ENCODE data around the gene NR1I3.

The NR1I3 gene

GRCh38 chr1:161219078-161219892, 18.7 kb downstream of the NR1I3 start:
- DNase-seq (ENCODE audit: low read depth in 2 of 3, low spot score in 2 of 3): no peak

GRCh38 chr1:161218301-161219077, 19.5 kb downstream of the NR1I3 start:
- no peak for DNase-seq (ENCODE audit: low read depth in 2 of 3, low spot score in 2 of 3)

GRCh38 chr1:161217831-161218230, 20.2 kb downstream of the NR1I3 start:
- DNase-seq (ENCODE audit: low read depth in 2 of 3, low spot score in 2 of 3): no peak

- DNase-seq (ENCODE audit: low read depth in 2 of 3, low spot score in 2 of 3): no peak
Observed at GRCh38 chr1:161216945-161217712, 20.9 kb downstream of the NR1I3 start.

- DNase-seq (ENCODE audit: low read depth in 2 of 3, low spot score in 2 of 3): no peak
Observed at GRCh38 chr1:161215076-161215475, 22.9 kb downstream of the NR1I3 start, which contains the start of gene FCER1G. Gene FCER1G, plus strand, starts transcription at chr1:161215295. Its CDS starts 27 bp downstream, at chr1:161215322.

- no peak for DNase-seq (ENCODE audit: low read depth in 2 of 3, low spot score in 2 of 3)
Observed at GRCh38 chr1:161214369-161214768, 23.6 kb downstream of the NR1I3 start.

- DNase-seq (ENCODE audit: low read depth in 2 of 3, low spot score in 2 of 3): peak in 1 of 3 experiments; percentile 45
Observed at GRCh38 chr1:161209790-161210409, 28.1 kb downstream of the NR1I3 start.

- no peak for DNase-seq (ENCODE audit: low read depth in 2 of 3, low spot score in 2 of 3)
Observed at GRCh38 chr1:161207173-161207572, 30.8 kb downstream of the NR1I3 start.

GRCh38 chr1:161206411-161207140, 31.4 kb downstream of the NR1I3 start:
- DNase-seq (ENCODE audit: low read depth in 2 of 3, low spot score in 2 of 3): no peak

- peak; percentile 72 to 85 (median 83) for DNase-seq (ENCODE audit: low read depth in 2 of 3, low spot score in 2 of 3)
Observed at GRCh38 chr1:161201836-161202712, 35.9 kb downstream of the NR1I3 start, which contains the start of gene NDUFS2. Gene NDUFS2, plus strand, starts transcription at chr1:161202367. Its CDS starts 19 bp downstream, at chr1:161202386.

GRCh38 chr1:161200992-161201835, 36.8 kb downstream of the NR1I3 start:
- no peak for DNase-seq (ENCODE audit: low read depth in 2 of 3, low spot score in 2 of 3)

GRCh38 chr1:161200421-161200991, 37.5 kb downstream of the NR1I3 start:
- no peak for DNase-seq (ENCODE audit: low read depth in 2 of 3, low spot score in 2 of 3)

- no peak for DNase-seq (ENCODE audit: low read depth in 2 of 3, low spot score in 2 of 3)
Observed at GRCh38 chr1:161199506-161200139, 38.4 kb downstream of the NR1I3 start.

- no peak for DNase-seq (ENCODE audit: low read depth in 2 of 3, low spot score in 2 of 3)
Observed at GRCh38 chr1:161198897-161199431, 39.0 kb downstream of the NR1I3 start, which contains the start of gene ADAMTS4. Gene ADAMTS4, minus strand, starts transcription at chr1:161199054. Its CDS starts 427 bp downstream, at chr1:161198627.

GRCh38 chr1:161198194-161198896, 39.7 kb downstream of the NR1I3 start:
- no peak for DNase-seq (ENCODE audit: low read depth in 2 of 3, low spot score in 2 of 3)

- no peak for DNase-seq (ENCODE audit: low read depth in 2 of 3, low spot score in 2 of 3)
Observed at GRCh38 chr1:161197560-161198193, 40.3 kb downstream of the NR1I3 start.

All from activated CD8-positive, alpha-beta memory T cell treated with anti-CD3 and anti-CD28 coated beads for 48 hours (primary cell).